HG03571 (cell line): ENCODE data around the gene GALNT8.
"Not testable (repeated sequence)": the region's sequence is repeated elsewhere in the genome, so short reads cannot be mapped to it uniquely, and the experiment has no call there.

ENCODE experiments used
- ATAC-seq: cut with Tn5 transposase; IDR thresholded peaks from one replicate; pipeline ENCODE4 v1.9.1; 2021; ENCODE audit not compliant: unreplicated experiment

Gene GALNT8

GRCh38 chr12:4743046-4743445 is 22.8 kb downstream of the GALNT8 start:
- ATAC-seq, result no peak

DNA sequence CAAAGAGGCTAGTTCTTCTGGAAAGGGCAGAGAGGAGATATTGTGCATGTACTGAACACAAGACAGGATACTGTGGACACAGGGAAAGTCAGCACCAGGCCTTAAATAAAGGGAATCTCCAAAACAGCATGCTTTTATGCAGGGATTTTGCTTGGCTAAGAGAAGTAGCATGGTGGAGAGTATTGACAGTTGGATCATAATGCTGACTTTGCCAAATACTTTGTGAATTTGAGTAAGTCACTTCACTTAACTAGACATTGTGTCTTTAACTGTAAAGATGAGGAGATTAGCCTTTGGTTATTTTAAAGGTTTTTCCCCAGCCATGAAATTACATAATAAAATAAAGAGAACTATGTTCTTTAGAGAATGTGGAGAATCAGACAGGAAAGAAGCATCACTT is 24.5 kb downstream of the GALNT8 start:
- ATAC-seq, result no peak

DNA sequence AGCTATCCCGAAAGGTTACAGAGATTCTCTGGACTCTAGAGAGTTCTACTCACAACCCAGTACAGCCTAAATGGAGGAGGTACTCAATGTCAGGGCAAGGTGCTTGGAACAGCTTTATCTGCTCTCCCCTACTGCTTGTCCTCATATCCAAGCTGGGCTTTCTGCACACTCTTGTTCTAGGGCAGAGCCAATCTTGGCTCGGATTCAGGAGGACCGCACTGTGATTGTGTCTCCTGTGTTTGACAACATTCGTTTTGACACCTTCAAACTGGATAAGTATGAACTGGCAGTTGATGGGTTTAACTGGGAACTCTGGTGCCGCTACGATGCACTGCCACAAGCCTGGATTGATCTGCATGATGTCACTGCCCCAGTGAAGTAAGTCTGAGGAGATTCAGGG is 25.0 kb downstream of the GALNT8 start:
- no peak for ATAC-seq

- ATAC-seq, result not testable (repeated sequence)
Measured at GRCh38 chr12:4751654-4752053, 31.5 kb downstream of the GALNT8 start.

- no peak for ATAC-seq
Measured at GRCh38 chr12:4762773-4763172, 42.6 kb downstream of the GALNT8 start.

GRCh38 chr12:4763549-4763948 is 43.3 kb downstream of the GALNT8 start:
- no peak for ATAC-seq

DNA sequence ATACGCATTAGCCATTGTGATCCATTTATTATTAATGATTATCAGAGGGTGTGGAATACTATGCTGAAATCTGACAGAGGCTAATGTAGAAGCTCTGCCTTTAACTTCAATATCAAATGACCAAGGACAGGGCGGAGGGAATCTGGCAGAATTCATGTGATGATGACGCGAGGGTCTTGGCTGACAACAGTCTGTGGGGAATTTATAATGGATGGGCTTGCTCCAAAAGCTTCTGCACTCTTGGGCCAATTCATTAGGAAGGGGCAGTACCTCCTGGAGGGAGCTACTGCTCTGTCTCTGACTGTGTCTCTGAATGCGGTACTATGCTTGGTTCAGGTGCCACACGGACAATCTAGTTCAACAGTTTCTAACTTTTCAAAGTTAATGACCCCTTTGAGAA is 46.2 kb downstream of the GALNT8 start:
- no peak for ATAC-seq

- no peak for ATAC-seq
Measured at GRCh38 chr12:4767186-4767585, 47.0 kb downstream of the GALNT8 start.

DNA sequence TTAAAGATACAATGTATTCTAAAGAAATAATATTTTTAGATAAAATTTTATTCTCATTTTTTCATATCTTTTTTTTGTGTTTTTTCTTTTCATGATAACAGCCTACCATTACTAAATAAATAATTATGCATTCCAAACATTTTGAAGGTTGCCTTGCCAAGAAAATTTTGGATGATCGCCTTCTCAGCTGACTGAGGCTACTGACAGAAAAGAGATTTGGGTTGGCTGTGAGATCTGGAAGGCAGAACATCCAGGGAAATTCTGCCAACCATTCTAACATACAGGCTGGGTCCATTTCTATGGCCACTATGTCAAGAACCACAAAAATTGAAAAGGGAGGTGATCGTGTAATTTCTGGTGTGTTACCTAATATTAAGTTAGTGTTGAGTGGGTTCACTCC is 48.1 kb downstream of the GALNT8 start:
- no peak for ATAC-seq

DNA sequence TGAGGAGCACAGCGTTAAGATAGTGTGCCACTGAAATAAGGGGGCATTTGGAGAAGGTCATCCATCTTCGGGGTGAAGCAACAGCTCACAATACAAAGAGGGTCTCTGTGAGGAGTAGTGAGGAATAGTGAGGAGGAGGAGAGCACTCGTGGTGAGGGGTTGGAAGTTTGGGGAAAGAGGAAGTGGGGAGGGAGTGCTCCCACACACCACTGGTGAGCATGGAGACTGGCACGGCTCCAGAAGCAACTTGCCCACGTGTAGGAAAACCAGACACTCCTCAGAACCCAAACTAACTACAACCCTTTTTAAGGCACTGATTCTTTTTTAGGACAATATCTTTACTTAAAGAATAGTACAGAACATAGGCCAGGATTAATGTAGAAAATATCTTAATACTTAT is 48.9 kb downstream of the GALNT8 start:
- no peak for ATAC-seq

DNA sequence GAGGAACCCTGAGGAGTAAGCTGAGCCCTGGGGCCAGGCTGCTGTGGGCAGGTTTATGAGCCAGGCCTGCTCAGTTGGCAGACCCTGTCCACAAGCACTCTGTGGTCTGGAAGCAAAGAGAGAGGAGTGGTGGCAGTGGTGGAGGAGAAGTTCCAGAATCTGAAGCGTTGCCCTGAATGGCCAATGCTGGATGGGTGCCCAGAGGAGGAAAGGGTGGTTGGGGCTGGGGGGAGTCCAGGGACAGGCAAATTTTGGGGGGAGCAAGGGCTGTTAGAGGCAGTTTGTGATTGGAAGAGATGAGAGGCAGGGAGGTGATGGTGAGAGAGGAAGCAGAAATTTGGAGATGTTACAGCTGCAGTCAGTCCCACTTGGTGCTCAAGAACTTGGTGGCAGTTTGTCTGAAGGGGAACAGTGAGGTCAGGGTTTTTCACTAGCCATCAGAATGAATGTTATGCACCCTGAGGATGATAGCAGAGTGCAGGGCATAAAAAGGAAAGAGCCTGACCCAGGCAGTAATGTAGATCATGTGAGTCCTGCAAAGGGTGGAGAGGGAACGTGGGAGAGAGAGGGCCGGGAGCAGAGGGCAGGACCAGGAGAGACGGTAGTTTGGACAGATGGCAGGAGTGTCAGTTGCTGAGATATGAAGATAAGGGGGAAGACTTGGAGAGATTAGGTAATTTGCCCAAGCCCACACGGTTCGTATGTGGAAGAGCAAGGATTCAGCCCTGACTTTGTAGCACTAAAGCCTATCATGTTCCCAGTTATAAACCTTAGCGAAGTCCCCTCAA is 51.2 kb downstream of the GALNT8 start:
- ATAC-seq, result no peak

DNA sequence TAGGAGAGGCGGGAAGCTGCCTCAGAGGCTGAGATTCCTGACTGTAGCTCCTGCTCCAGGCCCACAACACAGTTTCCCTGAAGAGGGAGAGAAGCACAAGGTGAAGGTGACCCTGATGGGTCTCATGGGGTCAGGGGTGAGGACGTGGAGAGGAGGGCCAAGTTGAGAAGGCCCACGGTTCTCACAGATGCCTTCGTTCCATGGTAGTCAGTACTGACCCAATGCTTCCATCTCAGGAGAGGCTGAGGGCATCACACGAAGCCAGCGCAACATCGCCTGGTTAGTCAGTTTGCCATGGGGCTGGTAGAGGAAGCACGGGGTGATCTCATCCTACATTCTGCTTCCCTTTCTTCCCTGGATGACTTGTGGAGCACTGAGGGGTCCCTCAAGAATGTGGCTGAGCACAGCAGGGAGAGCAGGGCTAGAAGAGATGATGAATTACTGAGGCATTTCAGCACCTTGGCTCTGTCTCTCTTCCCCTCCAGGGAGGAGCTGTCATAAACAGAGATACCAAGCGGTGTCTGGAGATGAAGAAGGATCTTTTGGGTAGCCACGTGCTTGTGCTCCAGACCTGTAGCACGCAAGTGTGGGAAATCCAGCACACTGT is 51.9 kb downstream of the GALNT8 start:
- ATAC-seq, result no peak

DNA sequence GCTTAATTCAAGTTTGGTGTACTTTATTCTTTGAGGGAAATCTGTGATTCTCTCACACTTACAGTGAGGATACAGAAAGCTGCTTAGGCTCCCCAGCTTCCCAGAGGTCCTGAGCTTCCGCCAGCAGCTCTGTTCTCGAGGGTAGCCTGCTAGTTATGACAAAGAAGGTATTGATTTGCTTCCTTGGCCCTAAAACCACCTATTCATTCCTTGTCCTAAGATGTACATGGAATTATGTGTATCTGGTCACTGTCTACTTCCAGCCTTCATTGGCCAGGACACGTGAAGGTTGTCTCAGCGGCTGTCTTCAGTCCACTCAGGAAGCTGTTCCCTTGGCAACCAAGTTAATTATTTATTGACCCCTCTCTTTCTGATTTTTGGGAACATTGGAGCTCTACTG is 55.7 kb downstream of the GALNT8 start:
- no peak for ATAC-seq

- no peak for ATAC-seq
Measured at GRCh38 chr12:4779749-4780148, 59.5 kb downstream of the GALNT8 start.

DNA sequence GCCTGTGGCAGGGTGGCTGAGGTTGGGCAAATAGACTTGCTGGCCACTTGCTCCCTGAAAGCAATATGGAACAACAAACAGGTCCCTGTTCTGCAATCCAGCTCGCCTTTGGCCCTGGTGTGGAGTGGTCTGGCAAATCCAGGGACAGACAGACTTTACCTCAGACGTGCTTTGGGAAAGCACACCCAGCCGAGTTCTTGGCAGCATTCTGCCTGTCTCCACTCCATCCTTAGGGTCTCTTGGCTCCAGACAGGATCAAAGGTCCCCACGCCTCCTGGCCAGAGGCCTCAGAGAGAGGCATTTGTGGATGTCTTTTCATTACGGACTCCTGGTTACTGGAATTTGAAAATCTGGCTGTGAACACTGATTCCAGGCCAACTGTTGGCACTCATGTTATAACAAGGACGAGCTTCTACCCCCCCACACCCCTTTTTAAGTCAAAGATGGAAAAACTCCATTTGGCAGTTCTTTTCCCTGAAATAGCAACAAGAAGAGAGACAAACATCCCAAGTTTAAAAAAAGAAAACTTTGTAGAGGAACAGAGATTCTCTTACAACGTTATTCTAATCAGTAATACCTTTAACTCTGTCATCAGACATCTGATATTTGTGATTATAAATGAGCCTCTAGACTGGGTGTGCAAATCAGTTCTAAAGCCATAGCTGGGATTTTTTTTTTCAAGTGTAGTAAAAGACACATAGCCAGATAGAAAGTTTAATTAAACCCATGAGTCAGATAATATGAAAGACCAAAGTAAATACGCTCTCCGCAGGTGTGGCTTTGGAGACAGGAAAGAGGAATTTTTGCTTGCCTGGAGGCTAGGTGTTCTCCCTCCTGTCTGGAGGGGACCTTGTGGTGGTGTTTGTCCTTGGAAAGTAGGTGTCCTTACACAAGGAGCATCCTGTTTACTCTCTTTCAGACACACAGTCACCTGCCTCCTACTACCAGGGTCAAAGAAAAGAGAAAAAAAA is 60.7 kb downstream of the GALNT8 start:
- no peak for ATAC-seq

- no peak for ATAC-seq
Measured at GRCh38 chr12:4784404-4785054, 64.3 kb downstream of the GALNT8 start.

GRCh38 chr12:4786795-4787194 is 66.6 kb downstream of the GALNT8 start:
- ATAC-seq, result no peak

- no peak for ATAC-seq
Measured at GRCh38 chr12:4787965-4788364, 67.8 kb downstream of the GALNT8 start.

DNA sequence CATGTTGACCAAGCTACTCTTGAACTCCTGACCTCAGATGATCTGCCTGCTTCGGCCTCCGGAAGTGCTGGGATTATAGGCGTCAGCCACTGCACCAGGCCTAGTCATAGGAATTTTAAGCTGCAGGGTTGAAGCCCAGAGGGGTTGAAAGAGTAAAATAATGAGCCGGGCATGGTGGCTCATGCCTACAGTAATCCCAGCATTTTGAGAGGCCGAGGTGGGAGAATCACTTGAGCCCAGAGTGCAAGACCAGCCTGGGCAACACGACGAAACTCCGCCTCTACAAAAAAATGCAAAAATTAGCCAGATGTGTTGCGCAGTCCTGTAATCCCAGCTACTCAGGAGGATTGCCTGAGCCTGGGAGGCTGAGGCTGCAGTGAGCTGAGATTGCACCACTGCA is 69.6 kb downstream of the GALNT8 start:
- no peak for ATAC-seq

DNA sequence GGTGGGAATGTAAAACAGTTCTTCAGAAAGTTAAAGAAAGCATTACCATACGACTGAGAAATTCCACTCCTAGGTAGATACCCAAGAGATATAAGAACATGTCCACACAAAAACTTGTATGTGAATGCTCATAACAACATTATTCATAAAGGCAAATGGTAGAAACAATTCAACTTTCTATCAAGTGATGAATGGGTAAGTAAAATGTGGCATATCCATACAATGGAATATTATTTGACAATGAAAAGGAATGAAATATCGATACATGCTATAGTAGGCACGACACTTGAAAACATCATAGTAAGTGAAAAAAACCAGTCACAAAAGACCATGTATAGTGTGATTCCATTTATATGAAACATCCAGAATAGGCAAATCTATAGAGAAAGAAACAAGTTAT is 71.3 kb downstream of the GALNT8 start:
- ATAC-seq, result no peak

GRCh38 chr12:4794491-4794890 is 74.3 kb downstream of the GALNT8 start:
- ATAC-seq, result no peak
